GM19463 (cell line): ENCODE results near the gene CHTF8.
"Not testable (repeated sequence)": the region's sequence is repeated elsewhere in the genome, so short reads cannot be mapped to it uniquely, and the experiment has no call there.

Experiments
- ATAC-seq: cut with Tn5 transposase; IDR thresholded peaks from one replicate; pipeline ENCODE4 v1.9.1; 2021; ENCODE audit warnings: mild to moderate bottlenecking, moderate library complexity; ENCODE audit not compliant: unreplicated experiment

Gene CHTF8

DNA sequence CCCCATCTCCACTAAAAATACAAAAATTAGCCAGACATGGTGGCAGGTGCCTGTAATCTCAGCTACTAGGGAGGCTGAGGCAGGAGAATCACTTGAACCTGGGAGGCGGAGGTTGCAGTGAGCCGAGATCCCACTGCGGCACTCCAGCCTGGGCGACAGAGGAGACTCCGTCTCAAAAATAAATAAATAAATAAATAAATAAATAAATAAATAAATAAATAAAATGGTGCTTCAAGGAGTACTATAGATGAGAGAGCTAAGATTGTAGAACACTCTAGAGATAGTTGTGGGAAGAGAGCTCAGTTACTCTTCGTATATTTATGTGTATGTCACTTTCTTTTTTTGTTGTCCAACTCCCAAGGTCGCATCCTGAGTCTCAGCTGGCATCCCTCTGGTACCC, 7.1 kb upstream of the CHTF8 start:
- ATAC-seq, result not testable (repeated sequence)

- ATAC-seq, result no peak
Observed at GRCh38 chr16:69138608-69139007, 6.2 kb upstream of the CHTF8 start.

- no peak for ATAC-seq
Observed at GRCh38 chr16:69133373-69133954, 1.1 kb upstream of the CHTF8 start.

DNA sequence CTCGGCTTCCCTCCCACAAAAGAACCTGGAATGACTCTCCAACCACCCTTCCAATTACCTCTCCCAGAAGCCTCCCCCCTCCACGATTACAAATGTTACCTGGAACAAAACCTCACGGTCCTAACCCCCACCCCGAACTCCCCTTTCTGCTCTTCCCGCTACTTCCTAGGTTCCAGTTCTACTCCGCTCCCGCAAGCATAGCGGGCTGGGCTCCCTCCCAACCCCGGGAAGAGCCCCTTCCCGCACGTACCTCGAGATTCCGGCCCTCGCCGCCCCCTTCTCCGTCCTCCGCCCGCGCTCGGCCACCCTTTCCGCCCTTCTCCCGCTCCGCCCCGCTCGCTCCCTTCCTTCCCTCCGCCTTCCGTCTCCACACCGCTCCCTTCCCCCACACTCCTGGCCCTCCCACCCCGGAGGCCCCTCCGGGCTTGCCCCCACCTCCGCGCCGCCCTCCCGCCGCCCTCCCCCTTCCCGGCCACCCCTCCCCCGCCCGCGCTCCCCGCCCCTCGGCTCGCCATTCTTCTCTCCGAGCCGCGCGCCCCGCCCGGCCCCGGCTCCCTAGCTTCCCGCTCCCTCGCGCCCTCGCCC, 457 bp downstream of the CHTF8 start:
- peak; percentile 38 for ATAC-seq

DNA sequence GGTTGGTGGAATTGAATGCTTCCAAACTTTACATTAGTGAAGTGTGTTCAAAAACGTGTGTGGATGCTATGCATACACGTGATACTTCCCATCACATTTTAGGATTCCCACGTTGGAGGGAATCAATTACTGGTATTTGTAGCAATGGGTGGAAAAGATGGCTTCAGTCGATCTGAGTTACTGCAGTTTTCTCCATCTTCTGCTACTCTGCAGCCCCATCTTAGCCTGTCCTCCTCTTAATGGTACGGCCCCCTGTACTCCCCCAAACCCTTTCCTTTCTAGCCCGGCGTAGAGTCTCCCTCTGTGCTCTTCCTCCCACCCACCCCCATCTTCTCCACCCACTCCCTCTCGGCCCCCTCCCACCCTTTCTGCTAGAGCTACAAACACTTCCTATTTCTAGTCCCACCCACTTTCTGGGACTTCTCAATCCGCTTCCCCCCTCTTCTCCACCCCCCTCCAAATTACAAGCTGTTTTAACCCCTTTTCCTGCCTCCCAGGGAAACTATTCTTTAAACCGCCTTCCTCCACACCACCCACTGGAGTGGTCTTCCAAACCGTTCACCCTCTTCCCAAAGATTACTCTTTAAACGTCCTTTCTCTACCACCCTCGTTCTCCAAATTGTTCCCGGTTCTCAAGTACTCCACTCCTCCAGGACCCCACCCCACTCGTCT, 1.1 kb downstream of the CHTF8 start:
- ATAC-seq, result no peak

- no peak for ATAC-seq
Observed at GRCh38 chr16:69130461-69130860, 1.9 kb downstream of the CHTF8 start.

DNA sequence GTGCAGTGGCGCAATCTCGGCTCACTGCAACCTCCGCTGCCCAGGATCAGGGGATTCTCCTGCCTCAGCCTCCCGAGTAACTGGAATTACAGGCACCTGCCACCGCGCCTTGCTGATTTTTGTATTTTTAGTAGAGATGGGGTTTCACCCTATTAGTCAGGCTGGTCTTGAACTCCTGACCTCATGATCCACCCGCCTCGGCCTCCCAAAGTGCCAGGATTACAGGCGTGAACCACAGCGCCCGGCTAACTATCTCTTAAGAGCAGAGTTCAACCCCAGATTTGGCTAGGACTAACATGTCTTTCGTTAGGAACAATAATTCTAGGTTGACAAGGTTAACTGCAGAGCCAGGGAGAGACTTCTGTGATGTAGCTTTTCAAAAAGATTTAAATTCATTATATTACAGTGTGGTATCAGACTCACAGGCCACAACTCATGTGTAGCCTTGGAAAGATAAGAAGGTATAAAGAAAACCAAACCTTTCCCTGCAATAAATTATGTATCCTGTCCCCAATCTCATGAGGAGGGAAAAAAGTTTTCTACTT, 4.3 kb downstream of the CHTF8 start:
- no peak for ATAC-seq

- ATAC-seq, result not testable (repeated sequence)
Observed at GRCh38 chr16:69126801-69127200, 5.6 kb downstream of the CHTF8 start.

DNA sequence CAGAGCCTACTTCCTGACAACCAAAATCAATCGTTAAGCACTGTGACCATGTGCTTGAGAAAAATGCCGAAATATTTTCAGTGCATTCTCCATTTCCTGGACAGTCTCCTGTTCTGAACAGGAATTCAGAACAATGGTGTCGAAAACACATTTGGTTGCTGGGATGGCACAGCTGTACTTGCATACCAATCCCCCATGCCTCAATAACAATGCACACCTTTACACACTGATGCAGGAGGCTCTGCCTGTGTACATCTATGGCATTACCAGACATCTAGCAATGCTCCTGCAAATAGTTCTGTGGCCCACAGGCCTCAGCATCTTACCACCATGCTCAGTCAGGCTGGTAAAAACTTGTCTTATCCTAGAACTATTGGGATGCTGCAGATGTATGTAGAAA, 6.2 kb downstream of the CHTF8 start:
- no peak for ATAC-seq

GRCh38 chr16:69124961-69125360, 7.4 kb downstream of the CHTF8 start:
- not testable (repeated sequence) for ATAC-seq

DNA sequence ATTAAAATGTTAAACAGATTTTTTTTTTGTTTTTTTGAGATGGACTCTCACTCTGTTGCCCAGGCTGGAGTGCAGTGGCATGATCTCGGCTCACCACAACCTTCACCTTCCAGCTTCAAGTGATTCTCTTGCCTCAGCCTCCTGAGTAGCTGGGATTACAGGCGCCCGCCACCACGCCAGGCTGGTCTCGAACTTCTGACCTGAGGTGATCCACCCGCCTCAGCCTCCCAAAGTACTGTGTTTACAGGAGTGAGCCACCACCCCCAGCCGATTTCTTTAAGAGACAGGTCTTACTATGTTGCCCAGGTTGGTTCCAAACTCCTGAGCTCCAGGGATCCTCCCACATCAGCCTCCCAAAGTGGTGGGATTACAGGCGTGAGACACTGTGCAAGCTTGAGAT, 8.0 kb downstream of the CHTF8 start:
- ATAC-seq, result not testable (repeated sequence)

GRCh38 chr16:69123910-69124309, 8.5 kb downstream of the CHTF8 start:
- no peak for ATAC-seq

- no peak for ATAC-seq
Observed at GRCh38 chr16:69120096-69120664, 12.2 kb downstream of the CHTF8 start.

- ATAC-seq, result no peak
Observed at GRCh38 chr16:69119536-69119935, 12.9 kb downstream of the CHTF8 start.

DNA sequence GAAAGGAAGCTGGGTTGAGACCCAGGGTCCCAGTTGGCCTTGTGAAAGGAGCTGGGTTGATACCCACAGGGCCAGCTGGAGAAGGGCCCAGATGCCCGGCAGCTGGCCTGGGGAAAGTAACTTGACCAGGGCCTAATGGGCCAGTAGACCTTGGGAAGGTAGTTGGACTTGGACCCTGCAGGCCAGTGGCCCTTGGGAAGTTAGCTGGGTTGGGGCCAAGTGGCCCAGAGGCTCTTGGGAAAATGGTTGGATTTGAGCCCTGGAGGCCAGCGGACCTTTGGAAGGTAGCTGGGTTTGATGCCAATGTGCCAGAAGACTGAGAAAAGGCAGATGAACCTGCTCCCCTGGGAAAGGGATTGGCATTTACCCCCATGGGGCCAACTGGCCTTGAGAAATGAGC, 13.4 kb downstream of the CHTF8 start:
- no peak for ATAC-seq

GRCh38 chr16:69118468-69118867, 13.9 kb downstream of the CHTF8 start:
- no peak for ATAC-seq

GRCh38 chr16:69116906-69117305, 15.5 kb downstream of the CHTF8 start:
- ATAC-seq, result no peak

DNA sequence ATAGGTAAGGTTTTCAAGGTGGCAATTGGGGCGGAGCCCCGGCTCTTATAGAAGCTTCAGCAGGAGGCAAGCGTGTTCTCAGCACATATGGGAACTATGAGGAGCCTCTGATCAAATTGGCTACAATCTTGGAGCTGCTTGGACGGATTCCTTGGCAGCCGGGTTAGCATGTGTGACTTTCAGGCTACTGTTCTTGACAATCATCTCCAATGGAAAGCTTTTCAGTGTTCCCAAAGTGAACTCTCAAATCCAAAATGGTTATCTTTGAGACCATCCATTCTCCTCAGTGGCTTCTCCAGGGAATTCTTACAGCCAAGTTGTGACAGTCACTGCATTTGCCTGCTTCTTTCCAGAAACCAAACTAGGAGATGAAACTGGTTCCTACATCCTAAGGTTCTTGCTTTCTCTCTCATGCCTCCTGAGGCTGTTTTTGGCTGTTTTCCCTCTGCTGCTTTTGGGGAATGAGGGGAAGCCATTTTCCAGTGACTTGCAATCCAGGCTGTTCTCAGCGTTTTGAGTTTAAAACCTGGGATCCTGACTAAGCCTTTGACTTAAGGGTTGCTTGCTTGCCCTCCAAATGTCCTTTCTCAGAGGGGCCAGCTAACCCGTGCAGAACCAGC, 16.0 kb downstream of the CHTF8 start:
- no peak for ATAC-seq

- ATAC-seq, result no peak
Observed at GRCh38 chr16:69115837-69116236, 16.6 kb downstream of the CHTF8 start.

DNA sequence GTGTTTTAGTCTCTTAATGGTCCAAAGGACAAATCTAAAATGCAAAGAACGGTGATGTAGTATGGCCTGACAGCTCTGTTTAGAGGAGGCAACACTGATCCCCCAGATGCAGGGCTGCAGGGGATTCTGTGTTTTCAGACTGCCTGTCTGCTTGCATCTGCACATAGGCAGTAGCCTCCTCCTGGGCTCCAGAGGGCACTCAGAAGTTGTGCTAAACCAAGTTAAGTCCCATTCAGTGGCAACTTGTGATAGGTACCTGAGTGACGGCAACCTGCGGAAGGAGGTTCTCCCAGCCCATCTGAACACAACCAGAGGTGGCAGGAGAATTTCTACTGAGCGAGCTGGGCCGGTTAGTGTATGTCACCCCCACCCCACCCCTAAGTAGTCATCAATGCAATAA, 17.0 kb downstream of the CHTF8 start:
- no peak for ATAC-seq

DNA sequence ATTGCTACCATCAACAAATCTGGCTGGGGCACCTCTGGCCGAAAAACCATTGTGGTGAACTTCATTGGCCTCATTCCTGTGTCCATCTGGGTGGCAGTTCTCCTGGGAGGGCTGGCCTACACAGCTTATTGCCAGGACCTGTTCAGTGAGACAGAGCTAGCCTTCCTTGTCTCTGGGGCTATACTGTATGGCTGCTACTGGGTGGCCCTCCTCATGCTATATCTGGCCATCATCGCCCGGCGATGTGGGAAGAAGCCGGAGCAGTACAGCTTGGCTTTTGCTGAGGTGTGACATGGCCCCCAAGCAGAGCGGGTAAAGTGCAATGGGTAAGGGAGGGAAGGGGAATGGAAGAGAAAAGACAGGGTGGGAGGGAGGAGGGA, 17.4 kb downstream of the CHTF8 start:
- no peak for ATAC-seq
